Measurements from ENCODE around the gene CASKIN2. TPM values are rescaled to one million over a fixed set of nuclear protein-coding genes. Genes with fewer than 3 reads are reported as not detected.
"Not testable (repeated sequence)": the region's sequence is repeated elsewhere in the genome, so short reads cannot be mapped to it uniquely, and the experiment has no call there.

The CASKIN2 gene
- total RNA-seq, 2 donors from 2014 or later = 37.7 to 60.2 TPM

- intact Hi-C loops (cut with DNase I) = loop anchor here in 1 of 2 donors (5.0 kb wide), 1 partner anchor 62 kb away; the partner anchor contains the start of gene MYO15B
- ATAC-seq = peak; percentile 93 to 96
- peak; percentile 76 for DNase-seq
These were observed 9.9 kb upstream of the CASKIN2 start, which contains the start of gene LLGL2 for GRCh38 chr17:75524970-75525805. TSS of gene LLGL2 (plus strand) at chr17:75525697. CDS start at chr17:75543427, 17,730 bp downstream.

GRCh38 chr17:75524269-75524969 lies 9.1 kb upstream of the CASKIN2 start:
- intact Hi-C loops (cut with DNase I) = no loop called here
- ATAC-seq = no peak
- DNase-seq = no peak

- no peak for ATAC-seq
- no peak for DNase-seq
- intact Hi-C loops (cut with DNase I) = no loop called here
These were observed 8.3 kb upstream of the CASKIN2 start for GRCh38 chr17:75523647-75524046.

- ATAC-seq = no peak
- intact Hi-C loops (cut with DNase I) = no loop called here
- DNase-seq = no peak
These were observed 6.8 kb upstream of the CASKIN2 start for GRCh38 chr17:75521951-75522727.

- intact Hi-C loops (cut with DNase I) = no loop called here
- DNase-seq (no peak), ATAC-seq (no peak)
These were observed 6.0 kb upstream of the CASKIN2 start for GRCh38 chr17:75521290-75521689.

- DNase-seq; ATAC-seq; intact Hi-C loops (cut with DNase I): not testable (repeated sequence)
These were observed 5.1 kb upstream of the CASKIN2 start for GRCh38 chr17:75520413-75520812.

GRCh38 chr17:75518983-75519537 lies 3.7 kb upstream of the CASKIN2 start:
- no peak for ATAC-seq

GRCh38 chr17:75518201-75518600 lies 2.9 kb upstream of the CASKIN2 start:
- ATAC-seq = no peak
- intact Hi-C loops (cut with DNase I) = loop anchor here in 1 of 2 donors (10.0 kb wide), 2 partner anchors 63 to 93 kb away; partner anchors contain the start of gene TMEM94
- no peak for DNase-seq

More at GRCh38 chr17:75518983-75519537, 3.7 kb upstream of the CASKIN2 start:
- no peak for DNase-seq
- intact Hi-C loops (cut with DNase I) = loop anchor here in 1 of 2 donors (10.0 kb wide), 2 partner anchors 64 to 94 kb away; partner anchors contain the start of gene TMEM94

GRCh38 chr17:75517297-75517865 lies 2.0 kb upstream of the CASKIN2 start:
- ATAC-seq (no peak), DNase-seq (no peak)
- intact Hi-C loops (cut with DNase I) = loop anchor here (2.0 to 10.0 kb wide), 3 partner anchors 63 to 93 kb away; partner anchors contain the start of gene TMEM94 (in 1 of the 2)

GRCh38 chr17:75516619-75517296 lies 1.4 kb upstream of the CASKIN2 start:
- ATAC-seq = no peak
- intact Hi-C loops (cut with DNase I) = loop anchor here (2.0 to 10.0 kb wide), 3 partner anchors 62 to 92 kb away; partner anchors contain the start of gene TMEM94 (in 1 of the 2)
- peak; percentile 44 for DNase-seq

- peak; percentile 91 to 92 for ATAC-seq
- peak; percentile 96 for DNase-seq
- intact Hi-C loops (cut with DNase I) = loop anchor here (2.0 to 10.0 kb wide), 3 partner anchors 61 to 91 kb away; partner anchors contain the start of gene TMEM94 (in 1 of the 2)
These were observed 900 bp upstream of the CASKIN2 start, which contains the start of gene TSEN54 for GRCh38 chr17:75516255-75516618. TSS of gene TSEN54 (plus strand) at chr17:75516528. CDS start at chr17:75516561, 33 bp downstream.

GRCh38 chr17:75514919-75515495 lies 330 bp downstream of the CASKIN2 start:
- intact Hi-C loops (cut with DNase I) = loop anchor here in 1 of 2 donors (10.0 kb wide), 2 partner anchors 60 to 90 kb away; partner anchors contain the start of gene TMEM94
- ATAC-seq (peak; percentile 0), DNase-seq (no peak)

- ATAC-seq = peak in 1 of 2 donors; percentile 1
- intact Hi-C loops (cut with DNase I) = loop anchor here in 1 of 2 donors (10.0 kb wide), 2 partner anchors 60 to 90 kb away; partner anchors contain the start of gene TMEM94
- no peak for DNase-seq
These were observed 928 bp downstream of the CASKIN2 start for GRCh38 chr17:75514299-75514918.

- no peak for ATAC-seq
- no peak for DNase-seq
- intact Hi-C loops (cut with DNase I) = loop anchor here in 1 of 2 donors (10.0 kb wide), 2 partner anchors 59 to 89 kb away; partner anchors contain the start of gene TMEM94
These were observed 1.7 kb downstream of the CASKIN2 start for GRCh38 chr17:75513641-75514000.

- intact Hi-C loops (cut with DNase I) = loop anchor here in 1 of 2 donors (10.0 kb wide), 2 partner anchors 58 to 88 kb away; partner anchors contain the start of gene TMEM94
- ATAC-seq (no peak), DNase-seq (no peak)
These were observed 2.3 kb downstream of the CASKIN2 start for GRCh38 chr17:75512926-75513640.

All from left cardiac atrium (tissue), 4 donors.